IPS-18a (cell line): ENCODE results near the gene GCFC2.
"Not testable (repeated sequence)": the region's sequence is repeated elsewhere in the genome, so short reads cannot be mapped to it uniquely, and the experiment has no call there.

ENCODE experiments used
- H3K27ac ChIP-seq: one replicate; pipeline ENCODE4 v1.5.1; 2013; ENCODE audit warnings: low read length
- H3K27me3 ChIP-seq: one replicate; pipeline ENCODE4 v1.6.1; 2013; ENCODE audit warnings: mild to moderate bottlenecking, low read length; ENCODE audit not compliant: control insufficient read depth, insufficient read depth
- H3K36me3 ChIP-seq: one replicate; pipeline ENCODE4 v1.6.1; 2013; ENCODE audit warnings: low read depth, low read length; ENCODE audit not compliant: control insufficient read depth
- H3K4me1 ChIP-seq: one replicate; pipeline ENCODE4 v1.6.1; 2013; ENCODE audit warnings: low read depth, low read length; ENCODE audit not compliant: control insufficient read depth
- H3K4me3 ChIP-seq: one replicate; pipeline ENCODE4 v1.5.1; 2013; ENCODE audit warnings: low read length
- H3K9ac ChIP-seq: one replicate; pipeline ENCODE4 v1.6.1; 2013; ENCODE audit warnings: mild to moderate bottlenecking, low read length, moderate library complexity
- H3K9me3 ChIP-seq: one replicate; pipeline ENCODE4 v1.6.1; 2013; ENCODE audit warnings: low read depth, low read length; ENCODE audit not compliant: control insufficient read depth

Gene GCFC2

DNA sequence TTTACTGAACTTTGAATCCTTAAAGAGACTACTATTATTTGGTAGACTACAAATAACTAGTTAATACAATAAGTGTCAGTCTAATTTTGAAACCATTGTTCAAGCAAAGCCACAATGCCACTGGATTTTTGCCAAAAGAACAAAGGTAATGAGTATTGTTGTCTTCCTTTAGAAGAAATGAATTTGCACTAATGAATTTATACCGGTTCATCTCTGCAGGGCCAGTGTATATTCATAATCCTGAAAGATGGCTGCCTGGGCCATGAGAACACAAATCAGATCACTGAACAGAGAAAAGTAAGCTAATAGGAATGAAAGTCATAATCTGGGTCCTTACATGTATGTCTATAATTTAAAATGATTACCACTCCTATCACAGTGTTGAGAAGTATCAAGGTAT, 31.2 kb downstream of the GCFC2 start:
- H3K9me3 ChIP-seq = no peaks in the 10 kb centered on the region
- peaks cover 5% of the 10 kb centered on the region for H3K36me3 ChIP-seq
- H3K27ac ChIP-seq = no peak overlapping the region
- no peak overlapping the region for H3K4me3 ChIP-seq
- no peak overlapping the region for H3K9ac ChIP-seq
- H3K27me3 ChIP-seq = no peaks in the 10 kb centered on the region
- no peaks in the 10 kb centered on the region for H3K4me1 ChIP-seq

- Histone ChIP-seq H3K27me3 (no peaks in the 10 kb centered on the region), H3K9me3 (no peaks in the 10 kb centered on the region), H3K9ac (no peak overlapping the region), H3K27ac (no peak overlapping the region), H3K4me1 (no peaks in the 10 kb centered on the region), H3K36me3 (peaks cover 21% of the 10 kb centered on the region), H3K4me3 (no peak overlapping the region)
Measured at GRCh38 chr2:75676464-75676863, 34.3 kb downstream of the GCFC2 start.

- no peaks in the 10 kb centered on the region for H3K27me3 ChIP-seq
- H3K36me3 ChIP-seq = peaks cover 23% of the 10 kb centered on the region
- no peaks in the 10 kb centered on the region for H3K4me1 ChIP-seq
- no peaks in the 10 kb centered on the region for H3K9me3 ChIP-seq
- H3K9ac ChIP-seq = no peak overlapping the region
- H3K4me3 ChIP-seq = no peak overlapping the region
- H3K27ac ChIP-seq = no peak overlapping the region
Measured at GRCh38 chr2:75675908-75676307, 34.8 kb downstream of the GCFC2 start.

DNA sequence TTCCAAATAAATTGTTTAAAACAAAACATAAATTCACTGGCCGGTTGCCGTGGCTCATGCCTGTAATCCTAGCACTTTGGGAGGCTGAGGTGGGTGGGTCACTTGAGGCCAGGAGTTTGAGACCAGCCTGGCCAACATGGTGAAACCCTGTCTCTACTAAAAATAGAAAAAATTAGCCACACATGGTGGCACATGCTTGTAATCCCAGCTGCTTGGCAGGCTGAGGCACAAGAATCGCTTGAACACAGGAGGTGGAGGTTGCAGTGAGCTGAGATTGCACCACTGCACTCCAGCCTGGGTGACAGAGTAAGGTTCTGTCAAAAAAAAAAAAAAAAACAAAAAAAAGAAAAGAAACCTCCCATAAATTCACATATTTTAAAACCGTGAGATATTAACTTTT, 35.3 kb downstream of the GCFC2 start:
- peaks cover 23% of the 10 kb centered on the region for H3K36me3 ChIP-seq
- H3K27me3 ChIP-seq, H3K4me3 ChIP-seq, H3K9ac ChIP-seq, H3K4me1 ChIP-seq, H3K9me3 ChIP-seq, H3K27ac ChIP-seq: not testable (repeated sequence)

GRCh38 chr2:75667884-75668283, 42.8 kb downstream of the GCFC2 start:
- Histone ChIP-seq H3K27ac (no peak overlapping the region), H3K9ac (no peak overlapping the region), H3K9me3 (no peaks in the 10 kb centered on the region), H3K4me3 (no peak overlapping the region), H3K4me1 (peaks cover 5% of the 10 kb centered on the region), H3K27me3 (no peaks in the 10 kb centered on the region), H3K36me3 (peaks cover 32% of the 10 kb centered on the region)

DNA sequence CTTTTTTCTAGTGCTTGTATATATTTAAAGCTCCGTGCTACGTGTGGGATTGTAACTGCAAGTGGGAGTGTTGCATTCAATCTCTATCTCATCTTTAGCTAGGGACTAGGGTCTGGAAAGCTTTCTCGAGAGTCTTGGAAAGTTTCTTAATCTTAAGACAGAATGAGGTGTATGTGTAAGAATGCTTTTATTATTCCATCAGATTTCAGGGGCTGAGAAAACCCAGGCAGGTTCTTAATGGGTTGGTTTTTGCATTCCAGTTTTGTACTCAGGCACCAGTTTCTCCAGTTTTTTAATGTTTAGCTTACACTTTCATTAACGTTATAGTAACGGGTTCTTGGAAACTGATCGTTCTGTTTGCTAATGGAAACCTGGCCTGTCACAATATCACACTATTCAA, 43.8 kb downstream of the GCFC2 start:
- Histone ChIP-seq H3K27ac (no peak overlapping the region), H3K4me3 (no peak overlapping the region), H3K36me3 (peaks cover 36% of the 10 kb centered on the region), H3K4me1 (peaks cover 5% of the 10 kb centered on the region), H3K27me3 (no peaks in the 10 kb centered on the region), H3K9ac (no peak overlapping the region), H3K9me3 (no peaks in the 10 kb centered on the region)

DNA sequence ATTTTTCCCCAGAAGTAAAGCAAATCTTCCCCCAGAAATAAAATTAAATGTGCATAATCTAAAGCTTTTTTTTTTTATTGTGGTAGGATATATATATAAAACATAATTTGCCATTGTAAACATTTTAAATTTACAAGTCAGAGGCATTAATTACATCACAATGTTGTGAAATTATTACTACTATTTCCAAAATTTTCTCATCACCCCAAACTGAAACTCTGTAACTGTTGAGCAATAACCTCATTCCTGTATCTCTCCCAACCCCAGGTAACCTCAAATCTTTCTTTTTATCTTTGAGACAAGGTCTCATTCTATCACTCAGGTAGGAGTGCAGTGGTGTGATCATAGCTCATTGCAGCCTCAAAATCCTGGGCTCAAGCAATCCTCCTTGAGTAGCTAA, 52.9 kb downstream of the GCFC2 start:
- H3K27ac ChIP-seq = no peak overlapping the region
- no peaks in the 10 kb centered on the region for H3K27me3 ChIP-seq
- H3K9me3 ChIP-seq = no peaks in the 10 kb centered on the region
- H3K36me3 ChIP-seq = peaks cover 78% of the 10 kb centered on the region
- no peak overlapping the region for H3K9ac ChIP-seq
- H3K4me3 ChIP-seq = no peak overlapping the region
- no peaks in the 10 kb centered on the region for H3K4me1 ChIP-seq

DNA sequence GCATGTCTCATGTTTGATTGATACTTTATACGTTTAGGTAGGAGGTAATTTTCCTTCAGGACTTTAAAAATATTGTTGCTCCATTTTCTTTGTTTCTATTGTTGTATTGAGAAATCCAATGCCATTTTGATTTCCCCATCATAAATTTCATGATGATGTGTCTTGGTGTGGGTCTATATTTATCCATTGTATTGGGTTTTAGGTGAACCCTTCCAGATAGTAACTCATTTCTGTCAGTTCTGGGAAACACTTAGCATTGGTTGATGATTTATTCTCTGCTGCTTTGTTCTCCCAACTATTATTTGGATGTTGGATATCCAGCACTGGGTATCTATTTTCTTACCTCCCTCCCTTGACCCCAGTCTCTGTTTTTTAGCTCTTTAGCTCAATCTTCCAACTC, 54.2 kb downstream of the GCFC2 start:
- Histone ChIP-seq H3K4me3 (no peak overlapping the region), H3K27ac (no peak overlapping the region), H3K4me1 (no peaks in the 10 kb centered on the region), H3K27me3 (no peaks in the 10 kb centered on the region), H3K9ac (no peak overlapping the region), H3K9me3 (no peaks in the 10 kb centered on the region), H3K36me3 (peaks cover 77% of the 10 kb centered on the region)

DNA sequence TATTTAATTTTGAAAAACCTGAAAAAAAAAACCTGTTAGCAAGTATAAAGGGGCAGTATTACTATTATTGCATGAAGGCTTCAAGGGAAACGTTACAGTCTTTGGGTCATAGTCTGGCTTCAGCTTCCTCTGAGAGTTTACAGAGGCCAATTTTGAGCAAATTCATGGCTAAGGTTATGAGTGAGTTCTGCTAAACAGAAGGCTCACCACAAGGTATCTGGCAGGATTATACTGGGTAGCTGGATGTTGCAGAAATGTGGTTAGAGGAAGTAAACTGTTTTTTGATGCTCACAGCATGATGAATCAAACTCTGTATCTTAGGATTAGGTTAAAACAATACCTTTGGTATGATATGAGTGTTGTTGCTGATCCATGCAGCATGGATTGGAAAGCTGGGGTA, 54.9 kb downstream of the GCFC2 start:
- Histone ChIP-seq H3K9me3 (no peaks in the 10 kb centered on the region), H3K27ac (no peak overlapping the region), H3K36me3 (peaks cover 80% of the 10 kb centered on the region), H3K4me1 (no peaks in the 10 kb centered on the region), H3K27me3 (no peaks in the 10 kb centered on the region), H3K4me3 (no peak overlapping the region), H3K9ac (no peak overlapping the region)

DNA sequence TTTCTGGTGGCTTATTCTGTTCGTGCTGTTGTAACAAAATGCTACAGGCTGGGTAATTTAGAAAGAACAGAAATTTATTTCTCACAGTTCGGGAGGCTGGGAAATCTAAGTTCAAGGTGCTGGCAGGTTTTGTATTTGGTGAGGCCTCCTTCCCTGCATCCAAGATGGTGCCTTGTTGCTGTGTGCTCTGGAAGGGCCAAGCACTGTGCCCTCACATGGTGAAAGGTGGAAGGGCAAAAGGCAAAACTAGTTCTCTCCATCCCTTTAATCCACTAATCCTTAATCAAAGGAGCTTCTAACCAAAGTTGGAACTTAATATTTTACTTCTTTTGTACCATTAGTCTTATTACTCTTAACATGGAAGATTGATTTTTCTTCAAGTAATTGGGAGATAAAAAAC, 56.7 kb downstream of the GCFC2 start:
- H3K27me3 ChIP-seq = no peaks in the 10 kb centered on the region
- H3K4me1 ChIP-seq = no peaks in the 10 kb centered on the region
- peaks cover 89% of the 10 kb centered on the region for H3K36me3 ChIP-seq
- H3K9me3 ChIP-seq = no peaks in the 10 kb centered on the region
- H3K9ac ChIP-seq = no peak overlapping the region
- no peak overlapping the region for H3K27ac ChIP-seq
- H3K4me3 ChIP-seq = no peak overlapping the region

DNA sequence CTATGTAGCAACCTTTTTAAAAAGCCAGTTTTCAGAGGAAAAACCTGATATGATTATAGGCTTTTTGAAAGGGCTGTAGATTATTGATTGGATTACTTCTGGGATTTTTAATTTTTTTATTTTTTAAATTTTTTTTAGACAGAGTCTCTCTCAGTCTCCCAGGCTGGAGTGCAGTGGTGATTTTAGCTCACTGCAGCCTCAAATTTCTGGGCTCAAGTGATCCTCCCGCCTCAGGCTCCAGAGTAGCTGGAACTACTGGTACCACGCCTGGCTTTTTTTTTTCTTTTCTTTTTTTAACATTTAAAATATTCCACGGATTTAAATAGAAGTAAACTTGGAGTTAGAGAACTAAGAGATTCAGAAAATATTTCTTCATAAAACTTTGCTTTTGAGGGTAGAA, 62.9 kb downstream of the GCFC2 start:
- H3K9ac ChIP-seq = peak overlapping the region; percentile 96
- no peaks in the 10 kb centered on the region for H3K27me3 ChIP-seq
- peaks cover 4% of the 10 kb centered on the region for H3K4me1 ChIP-seq
- H3K27ac ChIP-seq = peak overlapping the region; percentile 78
- peak overlapping the region; percentile 96 for H3K4me3 ChIP-seq
- no peaks in the 10 kb centered on the region for H3K9me3 ChIP-seq
- peaks cover 39% of the 10 kb centered on the region for H3K36me3 ChIP-seq

DNA sequence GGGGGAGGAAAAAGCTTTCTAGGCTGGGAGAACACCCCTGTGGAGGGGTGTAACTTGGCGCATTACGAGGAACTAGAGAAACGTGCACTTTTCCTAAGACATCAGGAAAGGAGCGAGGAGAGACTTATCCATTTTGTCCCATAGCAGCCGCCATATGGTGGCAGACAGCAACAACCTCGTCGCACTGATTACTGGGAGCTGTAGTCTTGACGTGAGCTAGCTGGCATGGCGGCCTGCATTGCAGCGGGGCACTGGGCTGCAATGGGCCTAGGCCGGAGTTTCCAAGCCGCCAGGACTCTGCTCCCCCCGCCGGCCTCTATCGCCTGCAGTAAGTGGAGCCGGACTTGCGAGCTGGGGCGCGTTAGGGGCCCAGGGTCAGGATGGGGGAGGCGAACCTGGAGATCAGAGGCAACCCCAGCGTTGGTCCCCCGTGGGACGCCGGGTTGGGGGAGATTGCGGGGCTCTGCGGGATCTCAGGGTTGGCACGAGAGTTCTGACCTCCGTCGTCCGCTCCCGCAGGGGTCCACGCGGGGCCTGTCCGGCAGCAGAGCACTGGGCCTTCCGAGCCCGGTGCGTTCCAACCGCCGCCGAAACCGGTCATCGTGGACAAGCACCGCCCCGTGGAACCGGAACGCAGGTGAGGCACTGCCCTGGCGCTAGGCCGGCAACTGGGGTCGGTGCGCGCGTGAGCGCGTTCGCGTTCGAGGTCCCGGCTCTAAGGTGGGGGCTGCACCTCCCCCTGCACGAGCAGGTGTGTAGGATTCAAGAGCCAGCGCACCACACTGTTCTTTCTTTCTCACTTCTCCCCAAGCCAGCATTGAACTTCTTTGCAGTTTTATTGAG, 63.9 kb downstream of the GCFC2 start, which contains the start of gene MRPL19:
Gene MRPL19, plus strand, starts transcription at position 201 of the 843 bp plus-strand sequence. Its CDS starts 25 bp downstream, at position 226.
- H3K4me3 ChIP-seq = peak within 1 kb of the TSS; percentile 96
- H3K27me3 ChIP-seq = no peaks in the 10 kb centered on the region
- H3K9me3 ChIP-seq = no peaks in the 10 kb centered on the region
- H3K9ac ChIP-seq = peak within 1 kb of the TSS; percentile 96
- H3K36me3 ChIP-seq = peaks cover 31% of the 10 kb centered on the region
- peaks cover 4% of the 10 kb centered on the region for H3K4me1 ChIP-seq
- H3K27ac ChIP-seq = peak within 1 kb of the TSS; percentile 78
